HG02798 (cell line): ENCODE results near the gene MYBL2.
A peak's percentile ranks its signal among the peaks of the same experiment; 100 is the strongest.
"Not testable (repeated sequence)": the region's sequence is repeated elsewhere in the genome, so short reads cannot be mapped to it uniquely, and the experiment has no call there.

Experiments
- ATAC-seq: cut with Tn5 transposase; IDR thresholded peaks from one replicate; pipeline ENCODE4 v1.9.1; 2021; ENCODE audit warnings: mild to moderate bottlenecking; ENCODE audit not compliant: unreplicated experiment, poor library complexity

Gene MYBL2

GRCh38 chr20:43746344-43747137 lies 79.6 kb downstream of the MYBL2 start:
- ATAC-seq = no peak

- no peak for ATAC-seq
Observed at GRCh38 chr20:43748274-43748673, 81.4 kb downstream of the MYBL2 start.

- ATAC-seq = no peak
Observed at GRCh38 chr20:43749734-43750294, 82.9 kb downstream of the MYBL2 start.

GRCh38 chr20:43750774-43751166 lies 83.9 kb downstream of the MYBL2 start:
- ATAC-seq = no peak

- ATAC-seq = peak; percentile 83
Observed at GRCh38 chr20:43751167-43752050, 84.5 kb downstream of the MYBL2 start.

GRCh38 chr20:43752051-43752360 lies 85.1 kb downstream of the MYBL2 start:
- ATAC-seq = no peak

- ATAC-seq = peak; percentile 56
Observed at GRCh38 chr20:43752561-43753301, 85.8 kb downstream of the MYBL2 start.

- ATAC-seq = no peak
Observed at GRCh38 chr20:43755390-43755789, 88.5 kb downstream of the MYBL2 start.

GRCh38 chr20:43755851-43756250 lies 88.9 kb downstream of the MYBL2 start:
- no peak for ATAC-seq

GRCh38 chr20:43757888-43758287 lies 91.0 kb downstream of the MYBL2 start:
- ATAC-seq = not testable (repeated sequence)

GRCh38 chr20:43761386-43762340 lies 94.7 kb downstream of the MYBL2 start:
- no peak for ATAC-seq

GRCh38 chr20:43762911-43763310 lies 96.0 kb downstream of the MYBL2 start:
- ATAC-seq = no peak

- no peak for ATAC-seq
Observed at GRCh38 chr20:43765916-43766315, 99.0 kb downstream of the MYBL2 start.
